K562 (cell line): ENCODE results near the gene ECM2. TPM values are rescaled to one million over a fixed set of nuclear protein-coding genes. Genes with fewer than 3 reads are reported as not detected.

Source experiments
- ATAC-seq: fragments of 200-7000 bp; cut with Tn5 transposase; 3 replicates; pipeline ENCODE4 v1.9.1; 2020; ENCODE audit warnings: moderate library complexity
- BruUV-seq: library from RNA; stranded (reverse); fragments of 400-500 nt; replicated peaks from 2 replicates; lab custom pipeline; 2021; lab: Mats Ljungman, UMichigan
- CTCF ChIA-PET: fragments of 300-600 bp; formaldehyde crosslinking; extraction: SDS; loops from one replicate; lab custom pipeline; 2021; ENCODE audit warnings: low intra/inter-chr PET ratio; lab: Yijun Ruan, JAX
- POLR2A ChIA-PET: fragments of 300-600, 350-650 bp; sonication (Branson Sonifier 250); formaldehyde crosslinking; extraction: SDS; loops from one replicate; lab custom pipeline; 2021; ENCODE audit warnings: antibody characterized with exemption, inconsistent platforms; lab: Yijun Ruan, JAX
- DNase-seq, 4 experiments: peaks; one replicate each; pipeline versions ENCODE4 v3.0.0 to v3.0.0-alpha.2; 2011 to 2018; ENCODE audit warnings: low spot score in 3 of 4, mixed read lengths in 3 of 4; ENCODE audit errors: extremely low read depth in 1 of 4
- FAIRE-seq: peaks from 2 replicates; lab custom pipeline; 2011; peaks lifted over from hg19 to GRCh38; lab: Jason Lieb, UNC
- H2AFZ ChIP-seq: 2 replicates; pipeline ENCODE4 v1.6.0; 2011; ENCODE audit warnings: low read depth, low read length, control low read depth, inconsistent platforms
- H3K27ac ChIP-seq: fragments of 200-600 bp; 3 replicates; pipeline ENCODE4 v1.8.0; 2011; ENCODE audit warnings: low read depth, mild to moderate bottlenecking, control low read depth, inconsistent platforms, low read length, moderate library complexity, mixed read lengths; ENCODE audit errors: extremely low read depth
- H3K27me3 ChIP-seq, 2 experiments: fragments of 300-600 bp in 1 of 2; 2 replicates in 1 of 2; 3 replicates in 1 of 2; pipeline versions ENCODE4 v1.6.0 to v1.8.0; 2011; ENCODE audit warnings: inconsistent platforms in 2 of 2, low read length in 2 of 2, mild to moderate bottlenecking in 1 of 2, mixed read lengths in 1 of 2, moderate library complexity in 1 of 2; ENCODE audit not compliant: control insufficient read depth in 2 of 2, insufficient read depth in 2 of 2
- H3K36me3 ChIP-seq: fragments of 300-600 bp; 3 replicates; pipeline ENCODE4 v1.8.0; 2011; ENCODE audit warnings: mild to moderate bottlenecking, low read length, inconsistent platforms; ENCODE audit not compliant: control insufficient read depth, insufficient read depth
- H3K4me1 ChIP-seq, 2 experiments: fragments of 200-600 bp in 1 of 2; replicated peaks in 1 of 2; 2 replicates in 1 of 2; 3 replicates in 1 of 2; pipeline versions ENCODE4 v1.5.1 to v1.8.0; 2011; ENCODE audit warnings: inconsistent platforms in 2 of 2, low read length in 2 of 2, mild to moderate bottlenecking in 1 of 2, mixed read lengths in 1 of 2, moderate library complexity in 1 of 2; ENCODE audit not compliant: control insufficient read depth in 2 of 2, insufficient read depth in 2 of 2
- H3K4me2 ChIP-seq: 2 replicates; pipeline ENCODE4 v1.6.1; 2011; ENCODE audit warnings: low read length, control low read depth, inconsistent platforms, mixed read lengths; ENCODE audit not compliant: insufficient read depth
- H3K4me3 ChIP-seq: fragments of 200-600 bp; sonication (generic), shearing (Covaris generic); 2 replicates; pipeline ENCODE4 v1.5.1; 2016; ENCODE audit warnings: control low read depth, inconsistent platforms
- H3K79me2 ChIP-seq: fragments of 200-600 bp; 3 replicates; pipeline ENCODE4 v1.8.0; 2011; ENCODE audit warnings: low read length, inconsistent platforms; ENCODE audit not compliant: control insufficient read depth, insufficient read depth
- H3K9ac ChIP-seq, 2 experiments: 2 replicates each; pipeline versions ENCODE4 v1.6.0 to v1.6.1; 2011; ENCODE audit warnings: low read depth in 2 of 2, low read length in 2 of 2, control low read depth in 1 of 2, inconsistent platforms in 1 of 2, mild to moderate bottlenecking in 1 of 2, mixed read lengths in 1 of 2; ENCODE audit not compliant: insufficient read depth in 1 of 2
- H3K9me1 ChIP-seq: one replicate; pipeline ENCODE4 v1.6.0; 2011; ENCODE audit warnings: inconsistent platforms, mild to moderate bottlenecking, low read length, moderate library complexity; ENCODE audit not compliant: control insufficient read depth, insufficient read depth
- H3K9me3 ChIP-seq: replicated peaks from 2 replicates; pipeline ENCODE4 v1.5.1; 2011; ENCODE audit warnings: low read depth, low read length, inconsistent platforms; ENCODE audit not compliant: control insufficient read depth, insufficient read depth
- H4K20me1 ChIP-seq: replicated peaks from 2 replicates; pipeline ENCODE4 v1.6.1; 2011; ENCODE audit warnings: low read length, inconsistent platforms, mixed read lengths; ENCODE audit not compliant: control insufficient read depth, insufficient read depth
- BCOR ChIP-seq: fragments of 450-650 bp; IDR thresholded peaks from 2 replicates; pipeline ENCODE4 v1.6.1; 2016
- KAT8 ChIP-seq: fragments of 450-650 bp; IDR thresholded peaks from 2 replicates; pipeline ENCODE4 v1.6.1; 2016; ENCODE audit warnings: low read depth, mild to moderate bottlenecking
- SRSF3 ChIP-seq: fragments of 200-400 bp; formaldehyde crosslinking; IDR thresholded peaks from 2 replicates; pipeline ENCODE4 v1.6.1; 2016; ENCODE audit warnings: mild to moderate bottlenecking, low read length, moderate library complexity; ENCODE audit not compliant: insufficient read depth
- ZFP36 ChIP-seq: fragments of 150-350 bp; IDR thresholded peaks from 2 replicates; pipeline ENCODE4 v1.6.1; 2018; ENCODE audit warnings: low read length, low read depth; ENCODE audit not compliant: partially characterized antibody
- ZNF3 ChIP-seq: fragments of 250-450 bp; sonication (Bioruptor Pico); IDR thresholded peaks from 2 replicates; pipeline ENCODE4 v1.5.0; 2021; ENCODE audit warnings: mild to moderate bottlenecking, moderate library complexity
- WGBS: fragments of 100-300 bp; shearing (Covaris generic); methylation state at CpG from one replicate; pipeline ENCODE4 v1.1.6; 2016; ENCODE audit warnings: low coverage, mixed read lengths; ENCODE audit not compliant: insufficient coverage; ENCODE audit errors: missing lambda C conversion rate; 5-methylcytosine and 5-hydroxymethylcytosine counted together
- in situ Hi-C: fragments of 300-500 bp; cut with MboI; formaldehyde crosslinking; loops from 4 replicates; pipeline ENCODE4 v1.15.0; 2018; ENCODE audit warnings: inconsistent platforms, mixed read lengths
- intact Hi-C: fragments of 100-400 bp; cut with micrococcal nuclease; formaldehyde crosslinking; loops from 2 replicates; pipeline ENCODE4 v1.14.2; 2022
- polyA plus RNA-seq, 8 experiments: library from polyadenylated mRNA; depleted of rRNA in 4 of 8; stranded (reverse) in 5 of 8; unstranded in 3 of 8; fragments of >200 nt; fragmentation: Nextera tagmentation in 2 of 8; fragmentation: Illumina TruSeq in 1 of 8; extraction: Ambion mirVana in 2 of 8; extraction: Trizol in 1 of 8; gene quantifications; 2 replicates each; pipeline versions ENCODE4 v1.2.1 to v1.2.3, GENCODE V29; 2011 to 2014; ENCODE audit warnings: inconsistent platforms in 1 of 8, missing spikeins in 1 of 8
- total RNA-seq, 7 experiments: library from RNA; depleted of rRNA in 6 of 7; stranded (reverse); fragments of >200 nt in 6 of 7; fragmentation: Illumina TruSeq in 2 of 7; extraction: Trizol in 2 of 7; gene quantifications; 2 replicates each; pipeline versions ENCODE4 v1.2.1 to v1.2.3, GENCODE V29; 2011 to 2021; ENCODE audit warnings: low replicate concordance in 1 of 7
- TF ChIP-seq, protein P1 (sequence below): fragments of 450-650 bp; formaldehyde crosslinking; IDR thresholded peaks from 2 replicates; pipeline ENCODE4 v1.4.0; 2020; ENCODE audit warnings: mild to moderate bottlenecking, mixed read lengths

The ECM2 gene
- total and polyA plus RNA-seq, 9 of the 15 experiments (the other 6 are each of a cell fraction or from before 2014, with no cell fraction given) = 0.03 to 0.07 TPM; not detected in 7

- WGBS = 73% methylated on average over 4 of the region's 4 CpGs
- H3K4me2 ChIP-seq = no peak overlapping the region
- no peaks in the 10 kb centered on the region for H4K20me1 ChIP-seq
- H3K79me2 ChIP-seq = no peaks in the 10 kb centered on the region
- CTCF ChIA-PET = interaction anchor here (0.7 kb wide), 1 partner anchor 36 kb away, joined by 4 read pairs; no protein-coding TSS in a partner anchor
- BruUV-seq = no TSS peak
- no peak for DNase-seq
- POLR2A ChIA-PET = no interaction called here
- no peaks in the 10 kb centered on the region for H3K27me3 ChIP-seq
- no peaks in the 10 kb centered on the region for H3K9me3 ChIP-seq
- intact Hi-C loops = no loop called here
- H3K4me3 ChIP-seq = no peak overlapping the region
- H3K9me1 ChIP-seq = no peaks in the 10 kb centered on the region
- no peak overlapping the region for H3K9ac ChIP-seq
- TF ChIP-seq SRSF3 = no peak
- TF ChIP-seq ZFP36 = no peak
- TF ChIP-seq KAT8 = no peak
- TF ChIP-seq ZNF3 (CRISPR knock-in tag) = no peak
- TF ChIP-seq BCOR = no peak
- TF ChIP-seq, protein P1, sequence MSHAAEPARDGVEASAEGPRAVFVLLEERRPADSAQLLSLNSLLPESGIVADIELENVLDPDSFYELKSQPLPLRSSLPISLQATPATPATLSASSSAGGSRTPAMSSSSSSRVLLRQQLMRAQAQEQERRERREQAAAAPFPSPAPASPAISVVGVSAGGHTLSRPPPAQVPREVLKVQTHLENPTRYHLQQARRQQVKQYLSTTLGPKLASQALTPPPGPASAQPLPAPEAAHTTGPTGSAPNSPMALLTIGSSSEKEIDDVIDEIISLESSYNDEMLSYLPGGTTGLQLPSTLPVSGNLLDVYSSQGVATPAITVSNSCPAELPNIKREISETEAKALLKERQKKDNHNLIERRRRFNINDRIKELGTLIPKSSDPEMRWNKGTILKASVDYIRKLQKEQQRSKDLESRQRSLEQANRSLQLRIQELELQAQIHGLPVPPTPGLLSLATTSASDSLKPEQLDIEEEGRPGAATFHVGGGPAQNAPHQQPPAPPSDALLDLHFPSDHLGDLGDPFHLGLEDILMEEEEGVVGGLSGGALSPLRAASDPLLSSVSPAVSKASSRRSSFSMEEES (CRISPR knock-in tag) = no peak
- TF ChIP-seq, all 486 proteins: peak for 0
- FAIRE-seq (no peak), ATAC-seq (no peak)
- Histone ChIP-seq H3K36me3 (no peaks in the 10 kb centered on the region), H3K4me1 (peaks cover 2 to 13% of the 10 kb centered on the region in 2 experiments; a peak in 4 of 5 replicates), H3K27ac (no peak overlapping the region), H2AFZ (no peak overlapping the region)
- in situ Hi-C loops = no loop called here
Measured at GRCh38 chr9:92527832-92528521, 7.8 kb downstream of the ECM2 start.
